IPS-15b (cell line): Measurements from ENCODE around the gene HABP2.

Experiments used
- H3K27me3 ChIP-seq: one replicate; pipeline ENCODE4 v1.6.1; 2013; ENCODE audit warnings: low read length; ENCODE audit not compliant: control insufficient read depth, insufficient read depth
- H3K36me3 ChIP-seq: one replicate; pipeline ENCODE4 v1.6.1; 2013; ENCODE audit warnings: low read length; ENCODE audit not compliant: control insufficient read depth, insufficient read depth
- H3K4me1 ChIP-seq: one replicate; pipeline ENCODE4 v1.6.1; 2013; ENCODE audit warnings: mild to moderate bottlenecking, low read length; ENCODE audit not compliant: control insufficient read depth, insufficient read depth
- H3K4me3 ChIP-seq: one replicate; pipeline ENCODE4 v1.5.1; 2013; ENCODE audit warnings: low read depth, low read length
- H3K9ac ChIP-seq: one replicate; pipeline ENCODE4 v1.6.1; 2013; ENCODE audit warnings: low read depth, mild to moderate bottlenecking, low read length
- H3K9me3 ChIP-seq: one replicate; pipeline ENCODE4 v1.6.1; 2013; ENCODE audit warnings: mild to moderate bottlenecking, low read length; ENCODE audit not compliant: control insufficient read depth, insufficient read depth

HABP2 gene

GRCh38 chr10:113561214-113561613, 8.4 kb downstream of the HABP2 start:
- Histone ChIP-seq H3K27me3 (peaks cover 69% of the 10 kb centered on the region), H3K9me3 (no peaks in the 10 kb centered on the region), H3K4me3 (no peak overlapping the region), H3K4me1 (peaks cover 15% of the 10 kb centered on the region), H3K36me3 (no peaks in the 10 kb centered on the region), H3K9ac (no peak overlapping the region)

DNA sequence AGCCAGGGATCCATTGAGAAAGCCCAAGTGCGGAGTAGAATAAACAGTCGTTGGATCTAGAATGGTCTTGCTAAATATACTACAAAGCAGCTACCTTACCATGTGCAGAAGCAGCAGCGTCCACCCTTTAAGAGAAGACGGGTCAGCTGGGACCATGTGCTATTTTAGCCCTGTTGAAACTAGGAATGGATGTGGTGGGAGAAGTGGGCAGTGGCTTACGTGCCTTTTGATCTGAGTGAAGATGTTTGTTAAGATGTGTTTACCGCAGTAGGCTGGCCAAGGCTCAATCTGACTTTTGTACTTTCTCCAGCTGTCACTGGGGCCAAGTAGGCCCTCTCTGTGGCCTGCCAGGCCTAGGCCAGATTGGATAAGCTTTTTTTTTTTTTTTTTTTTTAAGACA, 9.2 kb downstream of the HABP2 start:
- no peaks in the 10 kb centered on the region for H3K36me3 ChIP-seq
- H3K4me3 ChIP-seq: no peak overlapping the region
- H3K9ac ChIP-seq: no peak overlapping the region
- peaks cover 12% of the 10 kb centered on the region for H3K4me1 ChIP-seq
- H3K9me3 ChIP-seq: no peaks in the 10 kb centered on the region
- peaks cover 60% of the 10 kb centered on the region for H3K27me3 ChIP-seq

DNA sequence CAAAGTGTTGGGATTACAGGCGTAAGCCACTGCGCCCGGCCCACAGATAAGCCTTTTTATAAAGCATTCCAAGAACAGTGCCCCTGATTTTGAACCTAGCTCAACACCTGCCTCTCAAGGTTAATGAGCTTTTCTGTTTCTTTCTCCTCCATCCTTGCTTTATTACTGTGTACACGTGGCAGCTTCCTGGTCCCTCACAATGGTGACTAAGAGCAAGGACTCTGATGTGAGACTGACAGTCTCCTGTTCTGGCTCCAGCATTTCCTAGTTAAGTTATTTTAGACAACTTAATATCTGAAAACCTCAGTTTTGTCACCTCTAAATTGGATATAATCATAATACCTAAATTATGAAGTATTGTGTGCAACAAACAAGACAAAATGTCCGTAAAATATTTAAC, 9.9 kb downstream of the HABP2 start:
- no peak overlapping the region for H3K4me3 ChIP-seq
- H3K36me3 ChIP-seq: no peaks in the 10 kb centered on the region
- no peak overlapping the region for H3K9ac ChIP-seq
- no peaks in the 10 kb centered on the region for H3K9me3 ChIP-seq
- peaks cover 54% of the 10 kb centered on the region for H3K27me3 ChIP-seq
- peaks cover 8% of the 10 kb centered on the region for H3K4me1 ChIP-seq

GRCh38 chr10:113563306-113564088, 10.6 kb downstream of the HABP2 start:
- Histone ChIP-seq H3K36me3 (no peaks in the 10 kb centered on the region), H3K9ac (no peak overlapping the region), H3K27me3 (peaks cover 49% of the 10 kb centered on the region), H3K4me3 (peak overlapping the region; percentile 30), H3K4me1 (peaks cover 4% of the 10 kb centered on the region), H3K9me3 (no peaks in the 10 kb centered on the region)

DNA sequence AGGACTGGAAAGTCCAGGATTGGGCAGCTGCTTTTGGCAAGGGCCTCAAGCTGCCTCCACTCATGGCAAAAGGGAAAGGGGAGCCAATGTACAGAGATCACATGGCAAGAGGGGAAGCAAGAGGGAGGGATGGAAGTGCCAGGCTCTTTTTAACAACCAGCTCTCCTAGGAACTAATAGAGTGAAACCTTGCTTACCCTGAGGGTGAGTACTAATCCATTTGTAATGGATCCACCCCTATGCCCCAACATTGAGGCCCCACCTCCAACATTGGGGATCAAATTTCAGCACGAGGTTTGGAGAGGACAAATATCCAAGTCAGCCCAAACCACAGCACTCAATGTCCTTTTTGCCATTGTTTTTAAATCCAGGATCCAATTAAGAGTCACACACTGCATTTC, 12.5 kb downstream of the HABP2 start:
- Histone ChIP-seq H3K4me1 (no peaks in the 10 kb centered on the region), H3K9ac (no peak overlapping the region), H3K9me3 (no peaks in the 10 kb centered on the region), H3K36me3 (no peaks in the 10 kb centered on the region), H3K4me3 (no peak overlapping the region), H3K27me3 (peaks cover 31% of the 10 kb centered on the region)

- peaks cover 15% of the 10 kb centered on the region for H3K27me3 ChIP-seq
- no peaks in the 10 kb centered on the region for H3K9me3 ChIP-seq
- no peak overlapping the region for H3K9ac ChIP-seq
- no peak overlapping the region for H3K4me3 ChIP-seq
- H3K36me3 ChIP-seq: no peaks in the 10 kb centered on the region
- no peaks in the 10 kb centered on the region for H3K4me1 ChIP-seq
Observed at GRCh38 chr10:113566888-113567287, 14.0 kb downstream of the HABP2 start.

GRCh38 chr10:113569576-113569975, 16.7 kb downstream of the HABP2 start:
- Histone ChIP-seq H3K4me1 (no peaks in the 10 kb centered on the region), H3K4me3 (no peak overlapping the region), H3K9ac (no peak overlapping the region), H3K27me3 (peaks cover 1% of the 10 kb centered on the region), H3K36me3 (no peaks in the 10 kb centered on the region), H3K9me3 (no peaks in the 10 kb centered on the region)

GRCh38 chr10:113572520-113573290, 19.9 kb downstream of the HABP2 start:
- Histone ChIP-seq H3K36me3 (no peaks in the 10 kb centered on the region), H3K9ac (no peak overlapping the region), H3K4me1 (no peaks in the 10 kb centered on the region), H3K4me3 (no peak overlapping the region), H3K27me3 (peaks cover 2% of the 10 kb centered on the region), H3K9me3 (no peaks in the 10 kb centered on the region)

- H3K9me3 ChIP-seq: no peaks in the 10 kb centered on the region
- peaks cover 2% of the 10 kb centered on the region for H3K27me3 ChIP-seq
- no peak overlapping the region for H3K9ac ChIP-seq
- H3K4me1 ChIP-seq: no peaks in the 10 kb centered on the region
- no peaks in the 10 kb centered on the region for H3K36me3 ChIP-seq
- H3K4me3 ChIP-seq: no peak overlapping the region
Observed at GRCh38 chr10:113573368-113573767, 20.5 kb downstream of the HABP2 start.

DNA sequence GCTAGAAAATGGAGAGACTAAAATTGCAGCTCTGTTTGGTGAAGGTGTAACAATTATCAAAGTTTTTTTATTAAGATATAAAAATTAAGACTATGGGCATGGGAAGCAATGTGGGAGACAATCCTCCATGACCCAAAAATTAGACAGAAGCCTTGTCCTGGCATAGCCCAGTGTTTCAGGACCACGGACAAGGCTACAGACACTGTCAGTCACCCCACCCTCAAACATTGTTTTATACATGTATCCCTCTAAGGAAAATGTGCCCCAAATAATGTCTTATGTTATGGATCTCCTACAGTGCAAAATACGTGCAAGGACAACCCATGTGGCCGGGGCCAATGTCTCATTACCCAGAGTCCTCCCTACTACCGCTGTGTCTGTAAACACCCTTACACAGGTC, 24.0 kb downstream of the HABP2 start:
- no peak overlapping the region for H3K9ac ChIP-seq
- no peaks in the 10 kb centered on the region for H3K4me1 ChIP-seq
- no peaks in the 10 kb centered on the region for H3K36me3 ChIP-seq
- H3K9me3 ChIP-seq: no peaks in the 10 kb centered on the region
- peaks cover 5% of the 10 kb centered on the region for H3K27me3 ChIP-seq
- no peak overlapping the region for H3K4me3 ChIP-seq

DNA sequence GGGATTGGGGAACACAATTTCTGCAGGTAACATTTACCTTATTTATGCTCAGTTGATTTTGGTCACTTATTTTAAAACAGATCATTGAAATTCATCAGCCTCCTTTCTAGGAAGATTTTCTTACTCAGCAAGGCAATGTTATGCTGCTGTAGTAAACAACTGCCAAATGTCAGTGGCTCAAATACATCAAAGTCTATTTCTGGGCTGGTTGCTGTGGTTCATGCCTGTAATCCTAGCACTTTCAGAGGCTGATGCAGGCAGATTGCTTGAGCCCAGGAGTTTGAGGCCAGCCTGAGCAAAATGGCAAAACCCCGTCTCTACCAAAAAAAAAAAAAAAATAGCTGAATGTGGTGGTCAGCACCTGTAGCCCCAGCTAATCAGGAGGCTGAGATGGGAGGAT, 25.9 kb downstream of the HABP2 start:
- Histone ChIP-seq H3K36me3 (no peaks in the 10 kb centered on the region), H3K4me1 (no peaks in the 10 kb centered on the region), H3K4me3 (no peak overlapping the region), H3K27me3 (peaks cover 5% of the 10 kb centered on the region), H3K9ac (no peak overlapping the region), H3K9me3 (no peaks in the 10 kb centered on the region)

- peaks cover 3% of the 10 kb centered on the region for H3K27me3 ChIP-seq
- H3K9me3 ChIP-seq: no peaks in the 10 kb centered on the region
- H3K4me3 ChIP-seq: no peak overlapping the region
- no peaks in the 10 kb centered on the region for H3K4me1 ChIP-seq
- no peaks in the 10 kb centered on the region for H3K36me3 ChIP-seq
- H3K9ac ChIP-seq: no peak overlapping the region
Observed at GRCh38 chr10:113581092-113581491, 28.2 kb downstream of the HABP2 start.
